NCI-H1105 treated with DMSO at 0.1 percent for 48 hours (cell line): ENCODE data around the gene SH3PXD2A.
A peak's percentile ranks its signal among the peaks of the same experiment; 100 is the strongest.

Source experiments
- DNase-seq: peaks from one replicate; lab custom pipeline; 2025; lab: John Stamatoyannopoulos, UW

SH3PXD2A gene

GRCh38 chr10:103706762-103707161, 148.6 kb downstream of the SH3PXD2A start:
- DNase-seq, result no peak

GRCh38 chr10:103706047-103706446, 149.3 kb downstream of the SH3PXD2A start:
- no peak for DNase-seq

GRCh38 chr10:103703941-103704919, 151.1 kb downstream of the SH3PXD2A start:
- peak; percentile 30 for DNase-seq

- no peak for DNase-seq
These were observed 153.8 kb downstream of the SH3PXD2A start for GRCh38 chr10:103701380-103702222.

- no peak for DNase-seq
These were observed 155.0 kb downstream of the SH3PXD2A start for GRCh38 chr10:103700436-103700715.

- DNase-seq, result no peak
These were observed 155.6 kb downstream of the SH3PXD2A start for GRCh38 chr10:103699611-103700435.

- DNase-seq, result no peak
These were observed 157.1 kb downstream of the SH3PXD2A start for GRCh38 chr10:103698266-103698665.

- DNase-seq, result no peak
These were observed 157.6 kb downstream of the SH3PXD2A start for GRCh38 chr10:103697787-103698186.

GRCh38 chr10:103696411-103697145, 158.8 kb downstream of the SH3PXD2A start:
- DNase-seq, result no peak

- DNase-seq, result no peak
These were observed 159.3 kb downstream of the SH3PXD2A start for GRCh38 chr10:103696094-103696410.

- DNase-seq, result no peak
These were observed 159.8 kb downstream of the SH3PXD2A start for GRCh38 chr10:103695584-103696005.

- no peak for DNase-seq
These were observed 161.6 kb downstream of the SH3PXD2A start for GRCh38 chr10:103693812-103694205.

GRCh38 chr10:103692952-103693811, 162.2 kb downstream of the SH3PXD2A start:
- no peak for DNase-seq

- DNase-seq, result no peak
These were observed 162.9 kb downstream of the SH3PXD2A start for GRCh38 chr10:103692436-103692951.

GRCh38 chr10:103691723-103692435, 163.5 kb downstream of the SH3PXD2A start:
- DNase-seq, result no peak

- no peak for DNase-seq
These were observed 164.1 kb downstream of the SH3PXD2A start for GRCh38 chr10:103691267-103691666.

GRCh38 chr10:103690281-103690680, 165.1 kb downstream of the SH3PXD2A start:
- DNase-seq, result no peak

- DNase-seq, result no peak
These were observed 166.9 kb downstream of the SH3PXD2A start for GRCh38 chr10:103688491-103688890.

GRCh38 chr10:103687718-103688117, 167.7 kb downstream of the SH3PXD2A start:
- DNase-seq, result no peak

GRCh38 chr10:103687172-103687571, 168.2 kb downstream of the SH3PXD2A start:
- DNase-seq, result no peak
